WI38 (cell line): ENCODE measurements around the gene PELI1.

Experiments
- H3K4me3 ChIP-seq: 2 replicates; pipeline ENCODE4 v1.5.1; 2011; ENCODE audit warnings: low read depth, mild to moderate bottlenecking, control low read depth, low read length
- TF ChIP-seq, protein P1 (sequence below): IDR thresholded peaks from 2 replicates; pipeline ENCODE4 v1.5.1; 2012; ENCODE audit warnings: low read depth, mild to moderate bottlenecking, control low read depth, low read length

Gene PELI1

DNA sequence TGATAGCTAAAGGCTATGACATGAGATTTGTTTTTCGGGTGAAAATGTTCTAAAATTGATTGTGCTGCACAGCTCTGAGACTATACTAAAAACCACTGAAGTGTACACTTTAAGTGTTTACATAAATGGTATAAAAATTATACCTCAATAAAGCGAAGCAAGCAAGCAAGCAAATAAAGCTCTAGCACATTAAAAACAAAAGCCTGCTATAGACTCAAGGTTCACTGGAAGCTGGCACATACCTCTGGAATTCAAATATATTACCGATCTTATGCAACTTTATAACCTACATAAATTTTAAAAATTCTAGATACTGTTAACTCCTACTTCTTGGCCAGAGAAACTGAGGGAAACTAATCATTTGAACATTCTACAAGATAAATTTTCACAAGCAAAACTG lies 20.1 kb downstream of the PELI1 start:
- TF ChIP-seq, protein P1, sequence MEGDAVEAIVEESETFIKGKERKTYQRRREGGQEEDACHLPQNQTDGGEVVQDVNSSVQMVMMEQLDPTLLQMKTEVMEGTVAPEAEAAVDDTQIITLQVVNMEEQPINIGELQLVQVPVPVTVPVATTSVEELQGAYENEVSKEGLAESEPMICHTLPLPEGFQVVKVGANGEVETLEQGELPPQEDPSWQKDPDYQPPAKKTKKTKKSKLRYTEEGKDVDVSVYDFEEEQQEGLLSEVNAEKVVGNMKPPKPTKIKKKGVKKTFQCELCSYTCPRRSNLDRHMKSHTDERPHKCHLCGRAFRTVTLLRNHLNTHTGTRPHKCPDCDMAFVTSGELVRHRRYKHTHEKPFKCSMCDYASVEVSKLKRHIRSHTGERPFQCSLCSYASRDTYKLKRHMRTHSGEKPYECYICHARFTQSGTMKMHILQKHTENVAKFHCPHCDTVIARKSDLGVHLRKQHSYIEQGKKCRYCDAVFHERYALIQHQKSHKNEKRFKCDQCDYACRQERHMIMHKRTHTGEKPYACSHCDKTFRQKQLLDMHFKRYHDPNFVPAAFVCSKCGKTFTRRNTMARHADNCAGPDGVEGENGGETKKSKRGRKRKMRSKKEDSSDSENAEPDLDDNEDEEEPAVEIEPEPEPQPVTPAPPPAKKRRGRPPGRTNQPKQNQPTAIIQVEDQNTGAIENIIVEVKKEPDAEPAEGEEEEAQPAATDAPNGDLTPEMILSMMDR, result no peak
- H3K4me3 ChIP-seq, result no peak overlapping the region

DNA sequence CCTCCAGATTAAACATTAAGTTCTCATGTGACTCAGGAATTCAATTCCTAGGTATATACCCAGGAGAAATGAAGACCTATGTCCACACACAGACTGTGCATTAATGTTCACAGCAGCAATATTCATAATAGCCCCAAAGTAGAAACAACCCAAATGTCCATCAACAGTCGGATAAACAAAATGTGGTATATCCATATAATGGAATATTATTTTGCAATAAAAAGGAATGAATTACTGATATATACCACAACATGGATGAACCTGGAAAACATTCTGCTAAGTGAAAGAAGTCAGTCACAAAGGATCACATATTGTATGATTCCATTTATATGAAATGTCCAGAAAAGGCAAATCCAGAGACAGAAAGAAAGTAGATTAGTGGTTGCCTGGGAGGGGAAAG lies 20.5 kb downstream of the PELI1 start:
- TF ChIP-seq, protein P1, result no peak
- H3K4me3 ChIP-seq, result no peak overlapping the region

DNA sequence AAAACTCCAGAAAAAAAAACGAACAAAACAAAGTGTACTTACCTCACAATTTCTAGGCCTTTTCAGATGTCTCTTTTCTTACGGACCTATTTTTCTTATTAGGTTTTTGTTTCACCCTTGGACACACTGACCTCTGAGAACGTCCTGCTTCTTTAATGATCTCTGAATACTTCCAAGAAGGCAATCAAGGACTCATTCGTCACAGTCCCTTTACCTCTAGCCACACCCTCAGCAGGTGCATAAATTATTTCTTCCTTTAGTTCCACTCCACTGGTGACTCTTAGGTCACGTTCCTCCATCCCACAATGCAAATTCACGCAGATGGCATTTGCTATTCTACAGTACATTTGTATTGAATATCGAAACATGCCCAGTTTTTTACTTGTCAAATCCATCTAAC lies 21.9 kb downstream of the PELI1 start:
- H3K4me3 ChIP-seq, result no peak overlapping the region
- TF ChIP-seq, protein P1, result no peak

DNA sequence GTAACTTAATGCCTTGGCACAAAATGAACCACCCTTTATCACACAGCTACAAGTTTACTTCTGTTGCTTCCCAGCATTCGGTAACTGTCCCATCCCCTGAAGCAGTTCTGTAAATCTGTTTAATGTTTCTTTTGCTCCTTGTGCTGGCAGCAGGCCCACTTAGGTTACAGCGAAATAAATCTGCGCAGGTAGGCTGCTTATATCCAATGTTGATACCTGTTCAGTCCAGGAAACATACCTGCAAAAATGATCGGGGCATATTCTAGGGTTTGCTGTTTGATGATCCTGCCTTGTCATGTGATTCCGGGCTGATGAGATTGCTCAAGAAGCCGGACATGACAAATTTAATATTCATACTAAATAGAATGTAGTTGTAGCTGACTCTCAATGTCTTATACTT lies 23.3 kb downstream of the PELI1 start:
- TF ChIP-seq, protein P1, result no peak
- H3K4me3 ChIP-seq, result no peak overlapping the region

DNA sequence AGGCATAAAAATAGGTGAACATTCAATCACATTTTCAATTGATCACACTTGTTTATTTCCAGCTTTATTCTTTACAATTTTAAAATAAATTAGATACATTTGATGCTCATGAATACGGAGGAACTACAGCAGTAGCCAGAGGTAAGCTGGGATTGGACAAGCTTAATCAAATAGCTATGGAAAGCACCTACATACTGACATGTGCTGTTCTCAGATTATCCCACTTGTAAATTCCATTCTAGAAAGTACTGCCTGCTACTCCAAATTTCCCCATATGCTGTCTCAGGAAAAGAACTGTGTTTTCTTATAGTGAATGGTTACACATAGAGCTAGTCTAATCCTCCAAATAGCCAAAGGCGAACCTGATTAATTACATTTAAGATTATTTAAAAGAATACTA lies 24.2 kb downstream of the PELI1 start:
- no peak overlapping the region for H3K4me3 ChIP-seq
- TF ChIP-seq, protein P1, result no peak

- no peak overlapping the region for H3K4me3 ChIP-seq
- TF ChIP-seq, protein P1, result no peak
Measured at GRCh38 chr2:64119369-64119768, 24.9 kb downstream of the PELI1 start.

- H3K4me3 ChIP-seq, result no peak overlapping the region
Measured at GRCh38 chr2:64115808-64116598, 28.2 kb downstream of the PELI1 start.

More at GRCh38 chr2:64115808-64116598, 28.2 kb downstream of the PELI1 start:
- TF ChIP-seq, protein P1, result no peak
